ENCODE results near the gene TIMD4. TPM values are rescaled to one million over a fixed set of nuclear protein-coding genes. Genes with fewer than 3 reads are reported as not detected.
"Not testable (repeated sequence)": the region's sequence is repeated elsewhere in the genome, so short reads cannot be mapped to it uniquely, and the experiment has no call there.

TIMD4 gene
- total RNA-seq, 1 donor from 2014 or later = not detected

DNA sequence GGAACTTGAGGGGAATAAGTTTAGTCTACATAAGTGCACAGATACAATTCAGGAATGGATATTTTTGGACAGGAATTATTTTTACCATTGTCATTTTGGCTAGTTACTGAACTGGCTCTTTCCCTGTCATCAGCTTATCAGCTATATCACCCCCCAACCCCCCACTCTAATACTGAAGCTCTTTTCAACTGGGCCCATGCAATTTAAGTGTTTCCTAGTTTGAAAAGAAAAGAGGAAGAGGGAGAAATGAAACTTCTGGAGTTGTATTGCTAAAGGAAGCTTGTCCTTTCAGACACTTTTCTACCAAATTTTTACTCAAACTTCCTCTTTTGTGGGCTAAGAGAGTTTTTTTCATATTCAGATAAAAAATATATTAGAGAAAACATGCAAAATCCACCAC, 18.5 kb upstream of the TIMD4 start:
- DNase-seq (ENCODE audit: low spot score, unreplicated experiment) = no peak
- Mint-ChIP-seq H3K27me3 (no peaks in the 10 kb centered on the region), H3K9me3 (ENCODE audit: low read depth) (no peaks in the 10 kb centered on the region), H3K27ac (no peak overlapping the region), H3K4me3 (ENCODE audit: low read depth) (no peak overlapping the region), H3K4me1 (ENCODE audit: low read depth) (no peaks in the 10 kb centered on the region), H3K36me3 (ENCODE audit: insufficient read depth) (no peaks in the 10 kb centered on the region)
- no peak for TF ChIP-seq CTCF (IDR thresholded peaks at IDR 0.05; ENCODE audit: unreplicated experiment)

GRCh38 chr5:156974328-156974727, 11.3 kb upstream of the TIMD4 start:
- Mint-ChIP-seq H3K36me3 (ENCODE audit: insufficient read depth) (no peaks in the 10 kb centered on the region), H3K4me1 (ENCODE audit: low read depth) (no peaks in the 10 kb centered on the region), H3K27me3 (no peaks in the 10 kb centered on the region), H3K4me3 (ENCODE audit: low read depth) (no peak overlapping the region), H3K9me3 (ENCODE audit: low read depth) (peaks cover 4% of the 10 kb centered on the region), H3K27ac (no peak overlapping the region)
- TF ChIP-seq CTCF (IDR thresholded peaks at IDR 0.05; ENCODE audit: unreplicated experiment) = no peak
- no peak for DNase-seq (ENCODE audit: low spot score, unreplicated experiment)

- Mint-ChIP-seq H3K9me3 (ENCODE audit: low read depth) (peaks cover 4% of the 10 kb centered on the region), H3K36me3 (ENCODE audit: insufficient read depth) (no peaks in the 10 kb centered on the region), H3K27ac (no peak overlapping the region), H3K4me1 (ENCODE audit: low read depth) (no peaks in the 10 kb centered on the region), H3K4me3 (ENCODE audit: low read depth) (no peak overlapping the region), H3K27me3 (no peaks in the 10 kb centered on the region)
- TF ChIP-seq CTCF (IDR thresholded peaks at IDR 0.05; ENCODE audit: unreplicated experiment) = no peak
- no peak for DNase-seq (ENCODE audit: low spot score, unreplicated experiment)
Observed at GRCh38 chr5:156971848-156972525, 9.0 kb upstream of the TIMD4 start.

- no peaks in the 10 kb centered on the region for H3K4me1 Mint-ChIP-seq (ENCODE audit: low read depth)
- H3K9me3 Mint-ChIP-seq (ENCODE audit: low read depth) = peaks cover 4% of the 10 kb centered on the region
- no peaks in the 10 kb centered on the region for H3K27me3 Mint-ChIP-seq
- no peak overlapping the region for H3K27ac Mint-ChIP-seq
- no peak overlapping the region for H3K4me3 Mint-ChIP-seq (ENCODE audit: low read depth)
- no peak for DNase-seq (ENCODE audit: low spot score, unreplicated experiment)
- H3K36me3 Mint-ChIP-seq (ENCODE audit: insufficient read depth) = no peaks in the 10 kb centered on the region
- TF ChIP-seq CTCF (IDR thresholded peaks at IDR 0.05; ENCODE audit: unreplicated experiment) = no peak
Observed at GRCh38 chr5:156971415-156971814, 8.4 kb upstream of the TIMD4 start.

DNA sequence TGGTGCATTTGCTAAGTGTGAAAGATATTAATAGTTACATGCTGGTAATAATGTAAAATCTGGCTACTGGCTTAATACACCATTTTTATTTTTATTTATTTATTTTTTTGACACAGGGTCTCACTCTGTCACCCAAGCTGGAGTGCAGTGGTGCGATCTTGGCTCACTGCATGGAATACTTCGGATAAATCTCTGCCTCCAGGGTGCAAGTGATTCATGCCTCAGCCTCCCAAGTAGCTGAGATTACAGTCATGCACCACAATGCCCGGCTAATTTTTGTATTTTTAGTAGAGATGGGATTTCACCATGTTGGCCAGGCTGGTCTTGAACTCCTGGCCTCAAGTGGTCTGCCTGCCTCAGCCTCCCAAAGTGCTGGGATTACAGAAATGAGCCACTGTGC, 4.4 kb upstream of the TIMD4 start:
- H3K4me3 Mint-ChIP-seq (ENCODE audit: low read depth); DNase-seq (ENCODE audit: low spot score, unreplicated experiment); H3K27me3 Mint-ChIP-seq; H3K9me3 Mint-ChIP-seq (ENCODE audit: low read depth); H3K27ac Mint-ChIP-seq; H3K36me3 Mint-ChIP-seq (ENCODE audit: insufficient read depth); H3K4me1 Mint-ChIP-seq (ENCODE audit: low read depth): not testable (repeated sequence)

GRCh38 chr5:156956321-156956720, 6.7 kb downstream of the TIMD4 start:
- DNase-seq (ENCODE audit: low spot score, unreplicated experiment) = no peak
- TF ChIP-seq CTCF (IDR thresholded peaks at IDR 0.05; ENCODE audit: unreplicated experiment) = no peak
- Mint-ChIP-seq H3K4me3 (ENCODE audit: low read depth) (no peak overlapping the region), H3K27me3 (peaks cover 7% of the 10 kb centered on the region), H3K27ac (no peak overlapping the region), H3K36me3 (ENCODE audit: insufficient read depth) (no peaks in the 10 kb centered on the region), H3K4me1 (ENCODE audit: low read depth) (peaks cover 2% of the 10 kb centered on the region), H3K9me3 (ENCODE audit: low read depth) (no peaks in the 10 kb centered on the region)

Measured in progenitor cell of endocrine pancreas (in vitro differentiated cells).